GM11168 (cell line): ENCODE measurements around the gene C1orf87.

Experiments
- in situ Hi-C: fragments of 300-500 bp; cut with MboI; formaldehyde crosslinking; loops from one replicate; pipeline ENCODE4 v1.12.0; 2022; ENCODE audit warnings: low sequenced_read_pairs; ENCODE audit not compliant: unreplicated experiment

C1orf87 gene, protein sequence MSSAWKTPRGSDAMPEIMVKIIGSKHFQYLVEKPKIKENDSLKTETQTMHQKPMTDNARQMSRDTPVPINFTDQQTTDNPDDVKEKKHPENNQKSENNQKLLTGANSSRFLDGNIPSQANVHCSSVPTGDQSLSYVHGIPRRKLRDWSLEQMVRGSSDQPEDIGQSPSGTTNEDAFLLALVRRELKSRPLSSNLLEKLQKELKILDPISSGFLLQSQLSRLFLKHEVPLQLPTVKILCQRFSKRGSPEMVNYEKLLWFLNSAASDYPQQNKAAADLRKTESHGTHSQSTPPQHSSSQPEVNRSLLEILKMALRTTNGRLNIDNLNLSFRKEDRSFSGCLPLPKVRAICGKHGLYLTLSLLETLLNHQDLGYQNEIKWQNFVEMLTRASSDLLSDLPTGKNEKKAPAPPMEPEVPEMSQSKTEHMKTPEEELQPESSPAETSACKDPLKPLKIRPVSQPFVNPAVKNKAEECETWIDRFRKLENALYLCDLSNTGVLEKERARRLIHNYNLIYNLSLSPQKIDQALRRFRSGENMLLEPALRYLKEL

DNA sequence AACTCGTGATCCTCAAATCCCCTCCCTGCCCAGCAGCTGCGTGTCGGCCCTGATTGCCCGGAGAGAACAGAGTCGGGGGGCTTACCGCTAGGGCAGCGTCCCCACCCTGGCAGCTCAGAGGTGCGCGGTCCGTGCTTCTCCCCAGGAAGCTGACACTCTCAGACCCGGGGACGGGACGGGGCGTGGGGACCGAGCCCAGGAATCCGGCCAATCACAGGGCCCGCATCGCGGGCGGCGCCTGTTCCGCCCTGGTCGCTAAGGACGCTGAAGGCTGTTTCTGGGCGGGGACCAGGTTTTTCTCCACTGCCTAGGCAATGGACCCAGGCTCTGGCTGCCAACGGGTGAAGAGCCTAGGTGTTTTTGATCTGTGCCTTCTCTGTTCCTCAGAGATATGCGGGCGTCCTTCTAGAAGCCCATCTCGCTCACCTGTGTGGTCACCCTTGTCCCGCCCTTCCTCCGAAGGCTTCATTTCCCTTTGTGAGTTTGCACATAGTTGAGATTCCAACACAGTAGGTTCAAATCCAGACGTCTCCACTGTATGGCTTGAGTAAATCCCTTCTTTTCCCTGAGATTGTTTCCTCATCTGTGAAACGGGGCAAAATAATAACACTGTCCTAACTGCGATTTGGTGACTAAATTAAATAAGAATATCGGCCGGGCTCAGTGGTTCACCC, at the start of gene C1orf87:
Gene C1orf87, minus strand, starts transcription at position 166 of the 674 bp plus-strand sequence. CDS start 1,127 bp downstream, outside the sequence.
- in situ Hi-C loops, result no loop called here

DNA sequence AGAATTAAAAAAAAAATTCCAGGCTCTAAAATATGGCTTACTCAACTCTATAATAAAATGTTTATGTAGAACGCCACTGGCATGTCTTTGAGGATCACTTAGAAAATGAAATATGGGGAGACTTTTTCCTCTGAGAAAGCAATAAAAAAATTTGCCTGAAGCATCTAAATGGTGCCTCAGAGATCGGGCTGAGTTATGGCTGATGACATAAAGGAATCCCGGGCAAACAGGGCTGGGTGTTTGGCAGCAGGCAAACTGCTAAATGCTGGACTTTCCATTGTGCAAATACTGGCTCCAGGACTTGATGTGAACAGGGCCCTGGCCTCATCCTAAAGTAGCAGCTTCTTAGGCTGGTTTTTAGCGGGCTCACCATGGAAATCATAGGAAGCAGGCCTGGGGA, 44.5 kb upstream of the C1orf87 start:
- in situ Hi-C loops, result no loop called here

DNA sequence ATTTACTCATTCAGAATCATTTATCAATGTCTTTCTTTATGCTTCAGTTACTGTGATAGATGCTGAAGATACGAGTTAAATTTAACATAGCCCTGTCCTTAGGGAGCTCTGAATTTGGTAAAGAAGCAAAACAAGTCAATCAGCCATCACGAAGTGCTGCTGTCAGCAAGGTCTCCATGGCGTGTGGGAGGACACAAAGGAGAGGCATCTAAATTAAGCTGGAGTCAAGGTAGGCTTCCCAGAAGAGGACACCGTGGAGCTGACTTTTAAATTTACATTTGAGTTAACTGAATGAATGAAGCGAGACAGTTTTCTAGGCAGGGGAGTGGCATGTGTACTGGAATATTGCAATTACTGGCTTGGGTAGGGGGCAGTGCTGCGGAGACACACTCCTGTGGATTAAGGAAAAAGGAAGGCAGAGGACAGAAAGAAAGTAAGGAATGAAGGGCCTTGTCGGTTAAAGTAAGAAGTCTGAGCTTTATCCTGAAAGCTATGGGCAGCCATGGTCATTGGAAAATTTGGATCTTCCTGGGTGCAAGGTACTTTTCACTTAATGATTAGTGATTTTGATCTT, 41.3 kb upstream of the C1orf87 start:
- in situ Hi-C loops, result no loop called here

DNA sequence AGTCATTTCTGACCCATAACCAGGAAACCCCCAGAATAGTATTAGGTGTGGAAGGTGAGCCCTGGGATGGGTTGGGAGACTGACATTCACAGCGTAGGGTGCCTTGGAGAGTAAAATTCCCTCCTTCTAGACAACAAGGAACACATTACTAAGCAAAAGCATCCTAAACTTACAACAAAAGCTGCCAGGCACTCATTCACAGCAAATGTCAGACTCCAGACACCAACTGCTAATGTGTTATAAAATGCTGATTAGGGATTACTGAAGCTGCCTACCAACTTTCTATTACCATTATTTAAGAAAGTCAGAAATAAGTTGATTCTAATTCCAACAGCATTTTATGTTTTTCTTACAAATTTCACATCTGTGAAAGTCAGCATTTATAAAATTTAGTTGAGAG, 40.0 kb upstream of the C1orf87 start:
- in situ Hi-C loops, result no loop called here

DNA sequence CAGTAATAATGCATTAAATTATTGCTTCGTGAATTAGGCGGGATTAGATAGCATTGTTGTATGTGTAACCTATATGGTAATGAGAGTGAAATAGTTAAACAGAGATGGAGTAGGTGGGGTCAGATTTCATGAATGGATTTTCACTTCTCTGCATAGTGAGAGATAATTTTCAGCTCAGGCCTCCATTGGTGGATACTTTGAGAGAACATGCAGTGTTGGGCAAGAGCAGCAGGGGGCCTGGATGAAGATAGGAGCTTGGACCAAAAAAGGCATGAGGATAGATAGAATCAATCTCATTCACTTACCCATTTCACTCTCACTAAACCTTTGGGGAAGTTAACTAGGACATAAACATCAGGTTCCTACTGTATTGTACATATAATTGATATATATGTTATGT, 39.5 kb upstream of the C1orf87 start:
- in situ Hi-C loops, result no loop called here

DNA sequence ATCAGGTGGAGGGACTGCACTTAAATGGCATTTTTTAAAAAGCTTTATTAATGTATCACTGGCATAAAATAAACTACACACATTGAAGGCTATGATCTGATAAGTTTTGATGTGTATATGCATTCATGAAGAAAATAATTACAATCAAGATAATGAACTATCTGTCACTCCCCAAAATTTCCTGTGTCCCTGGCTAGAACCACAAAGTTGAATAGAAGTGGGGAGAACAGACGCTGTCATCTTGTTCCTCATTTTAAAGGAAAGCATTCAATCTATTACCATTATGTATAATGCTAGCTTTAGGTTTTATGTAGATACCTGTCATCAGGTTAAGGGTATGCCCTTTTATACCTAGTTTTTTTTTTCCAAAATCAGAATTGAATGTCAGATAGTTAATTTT, 38.1 kb upstream of the C1orf87 start:
- in situ Hi-C loops, result no loop called here

DNA sequence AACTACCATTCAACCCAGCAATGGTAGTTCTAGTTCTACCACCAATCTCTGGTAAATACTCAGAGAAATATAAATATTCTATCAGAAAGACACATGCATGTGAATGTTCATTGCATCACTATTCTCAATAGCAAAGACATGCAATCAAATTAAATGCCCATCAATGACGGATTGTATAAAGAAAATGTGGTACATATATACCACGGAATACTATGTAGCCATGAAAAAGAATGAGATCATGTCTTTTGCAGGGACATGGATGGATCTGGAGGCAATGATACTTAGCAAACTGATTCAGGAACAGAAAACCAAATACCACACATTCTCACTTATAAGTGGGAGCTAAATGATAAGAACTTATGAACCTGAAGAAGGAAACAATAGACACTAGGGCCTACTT, 37.5 kb upstream of the C1orf87 start:
- in situ Hi-C loops, result no loop called here

DNA sequence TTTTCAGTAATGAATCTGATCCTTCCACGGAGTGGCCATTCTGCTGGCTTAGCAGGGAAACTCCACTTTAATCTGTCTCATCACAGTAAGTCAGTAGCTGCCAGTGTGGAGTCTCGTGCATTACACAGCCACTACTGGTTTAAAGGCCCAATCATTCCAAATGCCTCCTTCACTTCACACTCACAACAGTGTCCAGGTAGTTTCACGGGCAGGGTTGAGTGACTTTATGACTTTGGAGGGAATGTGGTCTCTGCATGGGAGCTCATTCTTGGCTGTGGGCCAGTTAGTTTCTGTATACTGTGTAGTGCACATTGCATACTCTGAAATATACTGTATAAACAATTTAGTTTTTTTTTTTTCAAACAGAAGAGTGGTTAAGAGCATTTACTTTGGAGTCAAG, 34.6 kb upstream of the C1orf87 start:
- in situ Hi-C loops, result no loop called here

DNA sequence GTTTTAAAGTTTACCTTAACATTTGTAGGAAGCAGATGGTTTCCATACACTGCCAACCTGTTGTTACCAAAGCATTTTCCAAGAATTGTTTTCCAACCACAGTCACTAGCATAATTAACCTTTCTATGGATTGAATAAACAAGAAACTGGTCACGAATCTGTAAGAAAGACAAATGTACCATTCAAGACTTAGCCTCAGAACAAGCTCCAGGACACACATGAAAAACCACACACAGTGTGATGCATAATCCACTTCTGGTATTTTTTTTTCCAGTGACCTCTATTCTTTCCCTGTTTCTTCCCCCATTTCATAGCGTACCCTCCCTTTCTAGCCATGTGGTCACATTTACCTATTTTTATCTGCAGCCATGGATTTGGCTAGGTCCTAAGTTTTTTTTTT, 29.6 kb upstream of the C1orf87 start:
- in situ Hi-C loops, result no loop called here

DNA sequence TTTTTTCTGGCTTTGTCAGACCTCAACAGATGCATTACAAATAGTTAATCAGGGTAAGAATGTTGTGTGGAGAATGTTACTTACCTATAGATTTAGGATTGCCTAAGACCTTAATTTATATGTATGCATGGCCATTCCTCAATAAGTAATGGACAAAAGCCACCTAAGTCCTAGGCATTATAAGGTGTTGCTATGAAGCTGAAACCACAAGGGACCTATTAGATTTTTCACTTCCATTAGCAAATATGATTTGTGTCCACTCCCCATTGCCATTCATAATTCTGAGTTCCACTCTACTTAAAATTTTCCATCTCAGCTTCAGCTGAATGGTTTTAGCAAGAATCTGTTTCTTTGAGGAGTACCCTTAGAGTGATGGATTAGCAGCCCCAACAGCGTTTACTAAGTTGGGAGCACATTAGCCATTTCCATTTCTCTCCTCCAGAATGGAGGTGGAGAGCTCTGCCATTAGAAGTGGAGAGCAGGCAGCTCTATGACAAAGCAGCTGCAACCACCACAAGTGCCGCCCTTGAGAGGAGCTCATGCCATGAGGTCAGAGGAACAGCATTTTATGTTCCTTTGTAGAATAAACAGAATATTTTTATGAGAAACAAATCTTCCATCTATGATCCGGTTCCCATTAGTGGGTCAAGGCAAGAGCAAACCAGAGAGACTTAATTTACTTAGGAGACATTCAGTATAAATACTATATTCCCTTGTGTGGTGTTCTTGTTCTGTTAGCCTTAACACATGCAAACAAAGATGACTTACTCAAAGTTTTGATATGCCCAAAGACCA, 28.9 kb upstream of the C1orf87 start:
- in situ Hi-C loops, result no loop called here

DNA sequence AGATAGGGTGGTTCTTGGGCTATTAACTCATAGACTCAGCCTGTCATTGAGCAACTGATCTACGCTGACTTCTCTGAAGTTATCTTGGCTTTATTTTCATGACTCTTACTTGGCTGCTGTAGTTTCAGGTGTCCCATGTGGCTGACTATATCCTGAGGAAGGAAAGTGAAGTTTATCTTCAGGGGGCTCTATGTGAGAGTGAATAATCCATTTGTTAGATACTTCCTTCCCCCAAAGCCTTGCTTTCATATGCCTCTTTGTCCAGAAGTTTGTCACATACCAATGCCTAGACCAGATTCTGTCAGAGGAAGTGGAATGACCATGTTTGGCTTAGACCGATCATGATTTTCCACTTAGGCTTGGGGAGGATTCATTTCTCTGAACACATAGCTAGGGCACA, 27.9 kb upstream of the C1orf87 start:
- in situ Hi-C loops, result no loop called here

DNA sequence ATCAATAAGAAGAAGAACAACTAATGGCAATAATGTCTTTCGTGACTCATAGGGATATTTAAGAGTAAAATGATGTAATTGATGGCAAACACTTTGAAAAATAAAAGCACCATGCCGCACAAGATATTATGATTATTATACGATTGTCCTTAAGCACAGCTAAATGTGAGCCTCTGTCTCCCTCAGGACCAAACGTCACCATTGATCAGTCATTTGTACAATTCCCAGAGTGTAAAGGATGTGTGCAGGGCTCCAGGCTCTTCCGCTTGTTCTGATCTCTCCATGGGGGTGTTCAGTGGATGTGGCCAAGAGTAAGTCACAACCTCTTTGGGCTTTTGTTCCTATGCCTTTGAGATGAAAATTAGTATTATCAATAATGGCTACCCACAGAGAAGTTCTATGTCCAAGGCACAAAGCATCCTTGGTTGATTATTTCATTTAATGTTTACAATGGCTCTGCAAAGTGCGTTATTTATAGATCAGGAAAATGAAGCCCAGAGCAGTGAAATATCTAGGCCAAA, 17.7 kb upstream of the C1orf87 start:
- in situ Hi-C loops, result no loop called here

DNA sequence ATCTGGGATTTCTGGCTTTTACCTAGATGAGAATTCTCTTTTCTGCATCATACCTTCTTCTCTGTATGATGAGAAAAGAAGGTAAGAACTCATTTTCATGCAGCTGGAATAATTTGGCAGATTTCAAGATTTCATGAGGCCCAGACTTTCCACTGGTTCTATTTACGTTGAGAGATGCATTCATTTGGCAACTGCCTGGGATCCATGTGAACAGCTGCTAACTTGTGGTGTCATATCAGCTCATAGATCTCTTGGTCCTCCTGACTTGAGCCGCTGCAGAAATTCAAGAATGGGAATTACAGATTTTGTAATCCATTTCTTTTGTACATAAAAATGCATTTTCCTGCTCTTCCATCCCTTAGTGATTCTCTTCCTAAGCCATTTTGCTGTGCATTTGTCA, 17.1 kb upstream of the C1orf87 start:
- in situ Hi-C loops, result no loop called here

DNA sequence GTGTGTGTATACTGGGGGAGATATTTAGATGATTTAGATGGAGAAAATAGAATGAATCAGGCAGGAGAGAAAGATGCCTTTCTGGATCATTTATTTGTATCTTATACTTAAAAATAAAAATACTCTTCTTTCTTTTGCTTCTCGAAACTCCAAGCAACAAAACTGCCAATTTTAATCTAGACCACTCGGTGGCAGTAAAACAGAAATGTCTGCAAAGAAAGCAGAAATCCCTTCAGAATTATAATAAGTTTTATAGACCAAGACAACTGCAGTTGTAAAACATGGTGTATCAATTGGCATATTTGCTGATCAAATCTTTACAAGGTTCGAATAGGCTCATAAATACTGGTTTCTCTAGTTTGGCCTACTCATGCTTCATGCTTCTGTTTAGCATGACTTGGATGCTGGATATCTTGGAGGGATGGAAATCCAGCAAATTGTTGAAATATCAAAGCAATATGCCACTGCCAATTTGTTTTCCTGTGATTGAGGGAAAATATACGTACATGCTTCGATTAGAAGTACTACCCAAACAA, 15.1 kb upstream of the C1orf87 start:
- in situ Hi-C loops, result no loop called here

DNA sequence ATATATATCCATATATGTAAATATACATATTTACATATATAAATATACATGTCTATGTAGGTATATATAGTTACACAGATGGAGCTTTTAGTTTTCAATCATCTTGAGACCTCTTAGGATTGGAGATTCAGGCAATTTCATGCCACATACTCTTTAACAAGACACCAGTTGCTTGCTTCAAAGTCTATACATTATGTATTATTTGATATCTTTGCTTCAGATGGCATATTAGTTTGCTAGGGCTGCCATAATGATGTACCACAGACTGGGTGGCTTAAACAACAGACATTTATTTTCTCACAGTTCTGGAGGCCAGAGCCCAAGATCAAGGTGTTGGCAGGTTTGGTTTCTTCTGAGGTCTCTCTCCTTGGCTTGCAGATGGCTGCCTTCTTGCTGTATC, 14.1 kb upstream of the C1orf87 start:
- in situ Hi-C loops, result no loop called here

DNA sequence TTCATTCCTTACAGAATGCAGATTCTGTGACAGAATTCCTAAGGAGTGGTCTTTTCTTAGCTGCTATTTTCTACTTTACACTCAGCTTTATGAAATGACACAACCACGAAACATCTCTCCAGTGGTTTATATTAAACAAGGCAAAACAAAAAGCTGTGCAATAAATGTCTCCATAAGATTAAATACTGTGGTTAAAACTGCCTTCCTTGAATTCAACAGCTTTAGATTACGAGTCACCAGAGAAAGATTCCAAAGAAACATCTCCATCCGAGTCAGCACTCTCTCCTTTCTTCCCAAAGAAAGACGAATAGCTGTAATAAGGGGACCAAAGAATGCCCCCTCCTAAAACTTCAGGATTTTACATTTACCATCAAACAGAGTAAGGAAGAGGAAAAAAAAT, 4.6 kb upstream of the C1orf87 start:
- in situ Hi-C loops, result no loop called here

DNA sequence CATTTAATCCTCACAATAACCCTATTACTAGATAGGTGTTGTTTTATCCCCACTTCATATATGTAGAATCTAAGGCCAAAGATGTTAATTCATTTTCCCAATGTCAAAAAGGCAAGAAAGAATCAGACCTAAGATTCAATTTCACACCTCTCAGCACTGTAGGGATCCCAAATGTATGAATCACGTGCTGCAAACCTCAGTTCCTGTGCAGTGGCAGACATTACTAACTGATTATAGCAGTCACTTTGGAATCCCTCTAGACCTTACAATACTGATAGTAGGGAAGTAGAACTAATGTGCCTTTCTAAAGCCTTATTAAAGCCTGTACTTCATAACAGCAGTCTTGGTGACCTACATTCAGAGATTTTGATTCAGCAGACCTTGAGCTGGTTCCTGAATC, 2.3 kb downstream of the C1orf87 start:
- in situ Hi-C loops, result no loop called here

DNA sequence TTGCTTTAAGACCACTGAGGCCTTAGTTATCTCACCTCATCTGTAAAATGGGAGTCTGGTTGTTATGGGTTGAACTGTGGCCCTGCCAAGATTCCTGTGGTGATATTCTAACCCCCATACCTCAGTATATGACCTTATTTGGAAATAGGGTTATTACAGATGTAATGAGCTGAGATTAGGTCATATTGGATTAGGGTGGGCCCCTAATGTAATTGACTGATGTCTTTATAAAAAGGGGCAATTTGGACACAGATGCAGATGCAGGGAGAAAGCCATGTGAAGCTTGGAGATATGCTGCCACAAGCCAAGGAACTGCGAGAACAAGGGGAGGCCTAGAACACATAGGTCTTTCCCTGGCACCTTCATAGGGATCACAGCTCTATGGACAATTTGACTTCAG, 3.9 kb downstream of the C1orf87 start:
- in situ Hi-C loops, result no loop called here

DNA sequence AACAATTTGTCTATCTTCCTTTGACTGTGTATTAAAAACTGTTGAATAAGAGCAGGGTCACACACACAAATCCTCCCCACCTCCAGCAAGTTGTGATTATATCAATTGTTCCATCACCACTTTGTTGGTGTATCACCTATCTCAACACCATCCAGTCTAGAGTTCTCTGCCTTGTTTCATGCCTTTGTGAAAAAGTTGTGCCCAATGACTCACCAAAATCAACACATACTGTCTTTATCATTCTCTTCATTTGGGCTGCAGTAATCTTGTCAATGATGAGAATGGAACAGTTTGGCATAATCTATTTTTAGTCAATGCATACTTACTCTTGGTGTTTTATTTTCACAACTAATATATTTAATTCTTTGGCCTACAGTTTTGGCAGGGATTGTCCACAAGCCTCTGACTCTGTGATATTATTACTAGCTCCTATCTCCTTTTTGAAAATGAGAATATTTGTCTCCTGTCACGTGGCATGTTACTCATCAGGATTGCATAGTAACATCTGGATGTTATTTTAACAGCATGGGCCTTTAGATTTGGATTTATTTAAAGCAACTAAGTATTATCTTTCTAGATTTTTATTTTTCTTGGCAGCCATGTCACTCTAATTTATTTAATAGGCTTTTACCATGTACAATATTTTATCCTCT, 5.1 kb downstream of the C1orf87 start:
- in situ Hi-C loops, result no loop called here

DNA sequence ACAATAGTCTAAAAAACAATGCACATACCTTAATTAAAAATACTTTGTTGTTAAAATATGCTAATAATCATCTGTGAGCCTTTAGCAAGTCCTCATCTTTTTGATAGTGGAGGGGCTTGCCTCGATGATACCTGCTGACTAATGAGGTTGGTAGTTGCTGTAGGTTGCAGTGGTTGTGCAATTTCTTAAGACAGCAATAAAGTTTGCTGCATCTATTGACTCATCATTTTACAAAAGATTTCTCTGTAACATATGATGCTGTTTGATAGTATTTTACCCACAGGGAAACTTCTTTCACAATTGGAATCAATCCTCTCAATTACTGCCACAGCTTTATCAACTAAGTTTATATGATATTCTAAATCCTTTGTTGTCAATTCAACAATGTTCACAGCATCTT, 7.6 kb downstream of the C1orf87 start:
- in situ Hi-C loops, result no loop called here
